GM23338 (cell line): ENCODE results near the gene MRGPRE.

Source experiments
- CTCF ChIP-seq, 2 experiments: fragments of 200-600 bp in 1 of 2; sonication (generic) in 1 of 2; conservative IDR thresholded peaks; 2 replicates each; pipeline versions ENCODE4 v1.5.1 to v1.6.1; 2016 to 2017; ENCODE audit warnings: antibody characterized with exemption in 2 of 2, low read depth in 2 of 2, mild to moderate bottlenecking in 2 of 2, moderate library complexity in 1 of 2
- POLR2AphosphoS5 ChIP-seq: IDR thresholded peaks from 2 replicates; pipeline ENCODE4 v1.6.1; 2016; ENCODE audit warnings: antibody characterized with exemption, low read depth
- STAT1 ChIP-seq: IDR thresholded peaks from one replicate; pipeline ENCODE4 v1.6.1; 2016; ENCODE audit warnings: antibody characterized with exemption; ENCODE audit not compliant: unreplicated experiment

DNA sequence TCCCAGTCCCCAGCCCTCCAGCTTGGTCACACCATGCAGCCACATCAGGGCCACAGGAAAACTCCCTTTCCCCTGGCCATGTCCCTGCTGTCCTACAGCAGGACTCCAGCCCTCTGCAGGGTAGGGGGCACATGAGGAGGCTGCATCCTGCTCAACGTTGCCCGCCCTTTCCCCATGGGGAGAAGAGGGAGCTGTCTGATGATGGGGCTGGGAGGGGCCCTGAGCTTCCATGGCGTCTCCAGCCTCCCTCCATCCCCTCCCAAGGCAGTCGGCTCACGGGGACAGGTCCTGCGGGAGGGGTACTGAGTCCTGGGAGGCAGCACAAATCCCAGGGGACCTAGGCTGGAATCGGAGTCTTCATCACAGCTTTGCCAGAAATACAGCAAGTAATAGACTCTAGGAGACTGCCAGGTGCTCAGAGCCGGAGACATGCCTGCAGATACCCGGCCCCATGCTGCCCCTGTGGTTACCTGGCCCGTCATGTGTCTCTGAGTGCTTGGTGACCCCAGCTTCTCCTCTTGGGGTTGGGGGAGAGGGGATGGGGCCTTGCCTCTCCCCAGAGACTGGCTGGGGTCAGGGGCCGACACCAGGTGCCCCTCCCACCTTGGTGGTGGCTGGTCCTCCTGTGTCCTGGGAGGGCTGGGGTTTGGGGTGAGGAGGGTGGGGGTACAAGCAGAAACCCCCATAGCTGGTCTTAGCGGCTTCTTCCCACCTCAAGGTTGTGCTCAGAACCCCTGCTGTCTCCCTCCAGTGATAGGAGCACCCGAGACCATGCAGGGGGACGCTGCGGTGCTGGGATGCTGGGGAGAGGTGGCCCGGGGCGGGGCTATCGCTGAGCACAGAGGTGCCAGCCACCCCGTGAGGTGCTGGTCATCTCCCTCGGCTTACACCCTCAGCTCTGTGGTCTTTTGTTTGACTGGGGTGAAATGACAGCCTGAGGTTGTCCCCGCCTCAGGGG lies 2.3 kb downstream of the MRGPRE start:
- TF ChIP-seq STAT1, result no peak
- no peak for TF ChIP-seq POLR2AphosphoS5
- TF ChIP-seq CTCF (conservative IDR thresholded peaks at IDR 0.05; ENCODE audit: low read depth in 2 of 2), result no peak
